NCI-H748 treated with DMSO at 0.1 percent for 48 hours (cell line): Measurements from ENCODE around the gene CHMP1A.
"Not testable (repeated sequence)": the region's sequence is repeated elsewhere in the genome, so short reads cannot be mapped to it uniquely, and the experiment has no call there.

Experiments used
- DNase-seq: peaks from one replicate; lab custom pipeline; 2025; lab: John Stamatoyannopoulos, UW

The CHMP1A gene

DNA sequence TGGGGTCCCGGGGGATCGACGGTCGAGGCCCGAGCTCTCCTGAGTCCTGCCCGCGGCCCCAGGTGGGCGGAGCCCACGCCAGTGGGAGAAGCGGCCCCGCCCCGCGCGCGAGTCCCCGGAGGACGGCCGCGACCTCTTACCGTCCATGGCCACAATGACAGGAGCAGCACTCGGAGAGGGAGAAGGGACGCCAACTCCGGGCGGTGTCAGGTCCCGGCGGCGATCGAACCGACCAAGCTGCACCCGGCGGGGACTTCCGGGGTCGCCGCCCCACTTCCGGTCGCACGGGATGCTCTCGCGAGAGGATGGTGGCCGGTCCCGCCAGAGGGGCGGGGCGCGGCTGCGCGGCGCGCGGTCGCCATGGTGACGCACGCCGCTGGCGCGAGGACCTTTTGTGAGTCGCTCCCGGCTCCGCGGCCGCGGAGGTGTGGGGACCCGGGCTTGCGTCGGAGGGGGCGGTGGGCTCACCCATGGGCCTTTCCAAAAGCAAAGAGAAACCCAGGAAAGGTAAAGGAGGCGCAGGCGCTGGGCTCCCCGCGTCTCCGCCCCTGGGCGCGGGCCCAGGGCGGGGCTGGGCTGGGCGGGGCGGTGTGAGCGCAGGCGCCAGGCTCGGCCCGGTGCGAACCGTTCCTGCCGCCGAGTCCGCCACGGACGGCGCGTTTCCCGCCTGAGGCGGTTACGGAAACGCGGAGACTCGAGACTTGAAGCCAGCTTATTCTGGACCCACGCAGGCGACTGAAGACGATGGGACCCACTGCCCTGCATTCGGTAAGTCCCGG, at the start of gene CHMP1A, which contains the start of gene SPATA33:
Gene CHMP1A (minus strand): TSS at position 267 of the 779 bp plus-strand sequence. CDS start 120 bp downstream, at position 147.
Gene SPATA33 (plus strand): TSS at position 395 of the 779 bp plus-strand sequence. CDS start 76 bp downstream, at position 471.
- DNase-seq, result peak; percentile 50

- DNase-seq, result no peak
These were observed 49.2 kb upstream of the CHMP1A start for GRCh38 chr16:89706518-89707260.

DNA sequence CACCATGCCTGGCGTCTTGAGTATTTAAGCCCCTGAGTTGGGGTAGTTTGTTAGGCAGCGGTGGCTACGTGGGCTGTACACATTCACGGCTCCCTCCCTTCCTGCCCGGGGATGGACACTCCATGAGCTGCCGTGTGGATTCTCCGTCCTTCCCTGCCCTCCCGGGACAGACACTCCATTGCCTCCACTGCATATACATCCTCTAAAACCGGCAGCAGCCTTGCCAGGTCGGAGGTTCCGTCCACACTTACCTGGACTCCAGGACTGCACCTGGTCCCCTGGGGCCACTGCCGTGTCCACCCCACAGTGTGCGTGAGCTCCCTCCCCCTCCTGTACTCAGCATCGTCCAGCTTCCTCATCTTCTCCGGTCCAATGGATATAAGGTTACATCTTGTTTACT, 47.5 kb upstream of the CHMP1A start:
- no peak for DNase-seq

DNA sequence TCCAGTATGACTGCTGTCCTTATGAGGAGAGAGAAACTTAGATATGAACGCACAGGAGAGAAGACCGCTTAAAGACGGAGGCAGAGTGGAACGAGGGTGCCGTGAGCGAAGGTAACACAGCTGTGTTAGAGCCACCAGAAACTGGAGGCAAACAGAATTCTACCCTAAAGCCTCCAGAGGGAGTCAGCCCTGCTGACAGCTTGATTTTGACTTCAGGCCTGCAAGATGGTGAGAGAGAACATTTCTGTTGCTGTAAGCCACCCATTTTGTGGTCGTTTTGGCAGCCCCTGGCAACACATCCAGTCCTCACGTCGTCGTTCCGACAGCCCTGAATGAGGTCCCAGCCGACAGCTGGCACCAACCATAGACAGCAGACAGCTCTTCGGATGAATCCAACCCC, 46.8 kb upstream of the CHMP1A start:
- no peak for DNase-seq

GRCh38 chr16:89701425-89702406, 44.2 kb upstream of the CHMP1A start, which contains the start of gene SPATA2L:
Gene SPATA2L, minus strand, starts transcription at chr16:89701705. Its CDS starts 473 bp downstream, at chr16:89701232.
- peak; percentile 81 for DNase-seq

DNA sequence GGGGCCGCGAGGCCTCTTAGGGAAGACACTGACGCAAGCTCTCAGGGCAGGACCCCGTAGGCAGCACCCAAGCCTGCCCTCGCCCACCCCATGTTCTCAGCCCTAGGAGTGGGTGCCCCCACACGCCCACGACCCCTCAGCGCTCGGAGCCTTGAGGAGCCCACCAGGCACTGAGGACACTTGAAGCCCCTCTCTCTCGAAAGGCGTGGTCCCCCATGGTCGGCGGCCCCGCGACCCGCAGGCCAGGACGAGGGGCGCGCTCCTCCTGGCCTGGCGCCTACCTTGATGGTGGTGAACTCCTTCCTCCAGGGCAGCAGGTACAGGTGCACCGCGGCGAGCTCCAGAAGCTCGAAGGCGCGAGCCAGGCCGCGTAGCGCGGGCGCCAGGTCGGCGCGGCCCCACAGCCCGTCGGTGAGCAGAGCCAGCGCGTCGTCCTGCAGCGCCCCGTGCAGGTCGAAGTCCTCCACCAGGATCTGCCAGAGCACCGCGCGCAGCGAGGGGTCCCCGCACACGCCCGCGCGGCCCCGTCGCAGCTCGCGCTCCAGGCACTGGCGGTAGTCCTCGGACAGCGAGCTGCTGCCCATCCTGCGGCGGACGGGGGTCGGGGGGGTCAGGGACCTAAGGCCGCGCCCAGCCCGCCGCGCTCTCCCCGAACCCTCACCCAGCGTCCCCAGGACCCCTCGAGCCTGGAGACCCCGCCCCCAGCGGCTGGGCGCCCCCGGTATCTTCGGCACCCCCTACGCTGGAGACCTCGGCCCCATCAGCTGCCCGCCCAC, 43.3 kb upstream of the CHMP1A start:
- no peak for DNase-seq

DNA sequence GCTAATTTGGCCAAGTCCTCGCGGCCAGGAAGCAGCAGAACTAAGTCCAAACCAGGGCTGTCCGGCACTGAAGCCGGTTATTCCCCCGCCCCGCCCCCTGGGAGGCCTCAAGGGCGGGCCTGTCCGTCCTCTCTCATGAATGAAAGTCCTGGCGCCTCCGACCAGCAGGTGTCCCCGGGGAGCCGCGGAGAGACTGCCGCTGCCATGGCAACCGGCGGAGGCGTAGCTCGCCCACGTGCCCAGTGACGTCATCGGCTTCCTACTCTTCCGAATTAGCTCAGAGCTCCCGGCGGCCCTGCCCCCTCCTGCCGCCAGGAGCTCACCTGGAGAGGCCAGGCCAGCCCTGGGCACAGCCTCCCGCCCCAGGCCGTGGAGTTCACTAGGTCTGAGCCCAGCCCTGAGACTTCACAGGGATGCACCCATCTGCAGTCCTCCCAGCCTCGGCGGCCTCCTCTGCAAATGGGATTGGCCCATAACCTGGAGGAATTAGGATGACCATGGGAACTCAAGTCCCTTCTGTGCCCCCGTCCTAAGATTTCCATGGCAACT, 42.7 kb upstream of the CHMP1A start:
- peak; percentile 92 for DNase-seq

DNA sequence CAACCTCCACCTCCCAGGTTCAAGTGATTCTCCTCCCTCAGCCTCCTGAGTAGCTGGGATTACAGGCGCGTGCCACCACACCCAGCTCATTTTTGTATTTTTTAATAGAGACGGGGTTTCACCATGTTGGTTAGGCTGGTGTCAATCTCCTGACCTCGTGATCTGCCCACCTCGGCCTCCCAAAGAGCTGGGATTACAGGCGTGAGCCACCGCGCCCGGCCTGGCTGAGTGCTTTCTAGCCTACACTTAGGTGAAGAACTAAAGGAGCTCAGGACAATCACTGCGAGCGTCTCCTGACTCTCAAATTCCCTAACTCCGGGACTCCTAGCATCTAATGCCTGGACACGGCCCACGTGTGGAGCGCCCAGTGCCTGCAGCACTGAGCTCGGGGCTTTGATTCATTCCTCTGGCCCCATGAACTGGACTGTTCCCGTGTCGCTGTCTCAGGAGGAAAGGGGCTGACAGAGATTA, 42.2 kb upstream of the CHMP1A start:
- DNase-seq, result not testable (repeated sequence)

DNA sequence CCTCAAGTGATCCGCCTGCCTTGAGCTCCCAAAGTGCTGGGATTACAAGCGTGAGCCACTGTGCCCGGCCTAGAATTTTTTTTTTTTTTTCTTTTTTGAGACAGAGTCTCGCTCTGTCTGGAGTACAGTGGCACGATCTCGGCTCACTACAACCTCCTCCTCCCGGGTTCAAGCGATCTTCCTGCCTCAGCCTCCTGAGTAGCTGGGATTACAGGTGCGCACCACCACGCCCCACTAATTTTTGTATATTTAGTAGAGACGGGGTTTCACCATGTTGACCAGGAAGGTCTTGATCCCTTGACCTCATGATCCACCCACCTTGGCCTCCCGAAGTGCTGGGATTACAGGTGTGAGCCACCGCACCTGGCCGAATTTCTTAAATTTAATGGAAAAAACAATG, 41.2 kb upstream of the CHMP1A start:
- DNase-seq, result not testable (repeated sequence)

GRCh38 chr16:89697616-89698331, 40.3 kb upstream of the CHMP1A start:
- no peak for DNase-seq

DNA sequence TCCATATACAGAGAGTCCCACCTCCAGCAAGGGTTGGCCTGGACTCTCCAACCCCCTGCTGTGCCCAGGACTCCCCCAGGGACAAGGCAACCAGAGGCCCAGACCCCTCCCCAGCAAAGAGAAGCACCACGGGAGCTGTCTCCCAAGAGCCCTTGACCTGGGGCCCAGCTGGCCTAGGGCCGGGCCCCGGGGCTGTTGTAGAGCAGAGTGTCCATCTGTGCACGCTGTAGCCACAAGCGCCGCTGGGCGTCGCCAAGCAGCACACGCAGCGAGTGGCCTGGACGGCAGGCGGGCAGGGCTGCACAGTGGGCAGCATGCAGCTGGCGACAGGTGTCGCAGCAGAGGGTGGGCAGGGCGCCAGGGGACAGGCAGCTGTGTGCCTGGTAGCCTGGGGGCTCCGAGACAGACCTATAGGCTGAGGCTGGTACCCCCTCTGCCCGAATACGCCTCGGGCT, 39.7 kb upstream of the CHMP1A start:
- no peak for DNase-seq

GRCh38 chr16:89696670-89697128, 39.2 kb upstream of the CHMP1A start:
- no peak for DNase-seq

GRCh38 chr16:89695875-89696669, 38.6 kb upstream of the CHMP1A start:
- DNase-seq, result no peak

- DNase-seq, result no peak
These were observed 37.8 kb upstream of the CHMP1A start for GRCh38 chr16:89695086-89695874.

DNA sequence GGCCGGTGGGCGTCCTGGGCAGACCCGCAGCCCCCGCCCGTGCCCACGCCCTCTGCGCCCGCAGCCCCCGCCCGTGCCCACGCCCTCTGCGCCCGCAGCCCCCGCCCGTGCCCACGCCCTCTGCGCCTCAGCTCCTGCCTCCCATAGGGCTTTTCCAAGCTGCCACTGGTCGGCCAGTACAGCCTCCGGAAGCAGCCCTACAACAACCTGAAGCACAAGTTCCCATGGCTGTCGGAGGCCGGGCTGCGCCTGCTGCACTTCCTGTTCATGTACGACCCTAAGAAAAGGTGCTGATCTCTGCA, 37.2 kb upstream of the CHMP1A start:
- DNase-seq, result not testable (repeated sequence)

GRCh38 chr16:89693931-89694783, 36.6 kb upstream of the CHMP1A start:
- DNase-seq, result no peak

DNA sequence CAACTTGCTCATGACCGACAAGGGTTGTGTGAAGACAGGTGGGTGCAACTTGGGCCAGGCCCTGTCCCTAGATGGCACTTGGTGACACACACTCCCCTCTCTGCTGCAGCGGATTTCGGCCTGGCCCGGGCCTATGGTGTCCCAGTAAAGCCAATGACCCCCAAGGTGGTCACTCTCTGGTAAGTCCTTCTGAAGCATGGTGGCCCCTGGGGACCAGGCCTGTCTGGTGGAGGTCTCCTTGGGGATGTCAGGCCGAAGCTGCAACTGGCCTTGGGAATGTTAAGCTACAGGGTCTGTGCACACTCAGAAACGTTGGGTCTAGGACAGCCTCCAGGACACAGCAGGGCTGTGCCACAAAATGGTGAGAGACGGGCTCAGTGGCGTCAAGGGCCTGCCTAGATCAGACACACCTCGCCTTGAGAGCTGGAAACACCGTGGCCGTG, 35.8 kb upstream of the CHMP1A start:
- DNase-seq, result no peak
